Endodermal cell (in vitro differentiated cells): ENCODE measurements around the gene ZNF222. TPM values are rescaled to one million over a fixed set of nuclear protein-coding genes. Genes with fewer than 3 reads are reported as not detected.

Source experiments
- DNase-seq: peaks from one replicate; pipeline ENCODE4 v3.0.0-alpha.2; 2017
- H3K27ac ChIP-seq: 2 replicates; pipeline ENCODE4 v1.5.1; 2013; ENCODE audit warnings: mild to moderate bottlenecking, low read depth, low read length, moderate library complexity
- H3K27me3 ChIP-seq: 2 replicates; pipeline ENCODE4 v1.6.1; 2013; ENCODE audit warnings: mild to moderate bottlenecking, low read length, moderate library complexity; ENCODE audit not compliant: insufficient read depth, control insufficient read depth, poor library complexity, severe bottlenecking
- H3K36me3 ChIP-seq: 2 replicates; pipeline ENCODE4 v1.7.0; 2013; ENCODE audit warnings: mild to moderate bottlenecking, low read length, moderate library complexity; ENCODE audit not compliant: control insufficient read depth, insufficient read depth
- H3K4me1 ChIP-seq: one replicate; pipeline ENCODE4 v1.7.0; 2013; ENCODE audit warnings: low read length; ENCODE audit not compliant: control insufficient read depth, insufficient read depth
- H3K4me3 ChIP-seq: 2 replicates; pipeline ENCODE4 v1.5.1; 2013; ENCODE audit warnings: mild to moderate bottlenecking, low read length, moderate library complexity
- H3K9ac ChIP-seq: 2 replicates; pipeline ENCODE4 v1.6.1; 2013; ENCODE audit warnings: mild to moderate bottlenecking, low read length, moderate library complexity; ENCODE audit not compliant: poor library complexity, severe bottlenecking; ENCODE audit errors: extremely low read depth
- H3K9me3 ChIP-seq: 2 replicates; pipeline ENCODE4 v1.6.1; 2013; ENCODE audit warnings: mild to moderate bottlenecking, low read length, moderate library complexity; ENCODE audit not compliant: control insufficient read depth
- H3K27ac Mint-ChIP-seq: 2 replicates; pipeline ENCODE4 v1.8.0; 2020; ENCODE audit warnings: mixed read lengths
- H3K27me3 Mint-ChIP-seq: 2 replicates; pipeline ENCODE4 v1.8.0; 2021; ENCODE audit warnings: mild to moderate bottlenecking, mixed read lengths; ENCODE audit not compliant: insufficient read depth
- H3K36me3 Mint-ChIP-seq: 2 replicates; pipeline ENCODE4 v1.8.0; 2020; ENCODE audit warnings: low read depth, mixed read lengths
- H3K4me1 Mint-ChIP-seq: 2 replicates; pipeline ENCODE4 v1.8.0; 2020; ENCODE audit warnings: mixed read lengths
- H3K4me3 Mint-ChIP-seq: 2 replicates; pipeline ENCODE4 v1.8.0; 2020; ENCODE audit warnings: mild to moderate bottlenecking, moderate library complexity, mixed read lengths
- H3K9me3 Mint-ChIP-seq: 2 replicates; pipeline ENCODE4 v1.8.0; 2020; ENCODE audit warnings: mild to moderate bottlenecking, mixed read lengths
- WGBS, 2 experiments: methylation state at CpG; one replicate each; pipeline versions ENCODE4 v1.1.5 to v1.1.7; 2013; ENCODE audit warnings: missing lambda C conversion rate in 2 of 2, mixed read lengths in 1 of 2; ENCODE audit not compliant: insufficient coverage in 1 of 2, insufficient read length in 1 of 2; 5-methylcytosine and 5-hydroxymethylcytosine counted together
- total RNA-seq, 2 donors: library from RNA; stranded (reverse); fragmentation: NEBNext Ultra II Directional in 1 of 2; extraction: Animal tissue kit (Norgen Biotek cat#: 25700) in 1 of 2; gene quantifications; 2 replicates in 1 of 2; 3 replicates in 1 of 2; pipeline ENCODE4 v1.2.1, GENCODE V29; 2021
- TF ChIP-seq, protein P1 (sequence below): fragments of 200-600 bp; sonication (generic); conservative IDR thresholded peaks from 2 replicates; pipeline ENCODE4 v1.5.0; 2021; ENCODE audit warnings: antibody characterized with exemption, mild to moderate bottlenecking

The ZNF222 gene
- total RNA-seq, 2 donors from 2014 or later, result 5.0 to 6.0 TPM

DNA sequence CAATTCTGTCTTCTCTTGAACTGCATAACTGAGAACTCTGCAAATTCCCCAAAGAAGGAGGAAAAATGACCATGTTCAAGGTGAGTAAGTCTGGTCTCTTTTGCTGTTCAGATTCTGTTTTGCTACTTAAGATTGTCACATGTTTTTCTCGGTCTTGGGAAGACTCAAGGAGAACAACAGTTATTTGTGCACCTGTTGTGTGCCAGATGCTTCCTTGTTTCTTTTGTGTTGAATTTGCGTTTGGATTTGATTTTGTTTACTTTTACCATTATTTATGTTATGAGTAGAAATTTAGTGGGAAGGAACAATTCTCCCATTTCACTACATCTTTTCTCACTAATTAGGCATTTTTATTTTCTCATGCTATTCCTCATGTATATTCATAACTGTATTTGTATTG, 51.1 kb downstream of the ZNF222 start:
- no peak overlapping the region for H3K9ac ChIP-seq
- Mint-ChIP-seq H3K27ac (no peak overlapping the region), H3K36me3 (peaks cover 23% of the 10 kb centered on the region), H3K9me3 (peaks cover 5% of the 10 kb centered on the region), H3K4me3 (no peak overlapping the region), H3K27me3 (peaks cover 11% of the 10 kb centered on the region), H3K4me1 (no peaks in the 10 kb centered on the region)
- no peaks in the 10 kb centered on the region for H3K27me3 ChIP-seq
- no peak overlapping the region for H3K27ac ChIP-seq
- 94% methylated on average over 1 of the region's 2 CpGs; no CpG with 5 or more reads in 1 of the 2 experiments for WGBS, 2 experiments
- H3K4me3 ChIP-seq, result no peak overlapping the region
- H3K36me3 ChIP-seq, result peaks cover 5% of the 10 kb centered on the region
- no peak for DNase-seq
- TF ChIP-seq, protein P1, sequence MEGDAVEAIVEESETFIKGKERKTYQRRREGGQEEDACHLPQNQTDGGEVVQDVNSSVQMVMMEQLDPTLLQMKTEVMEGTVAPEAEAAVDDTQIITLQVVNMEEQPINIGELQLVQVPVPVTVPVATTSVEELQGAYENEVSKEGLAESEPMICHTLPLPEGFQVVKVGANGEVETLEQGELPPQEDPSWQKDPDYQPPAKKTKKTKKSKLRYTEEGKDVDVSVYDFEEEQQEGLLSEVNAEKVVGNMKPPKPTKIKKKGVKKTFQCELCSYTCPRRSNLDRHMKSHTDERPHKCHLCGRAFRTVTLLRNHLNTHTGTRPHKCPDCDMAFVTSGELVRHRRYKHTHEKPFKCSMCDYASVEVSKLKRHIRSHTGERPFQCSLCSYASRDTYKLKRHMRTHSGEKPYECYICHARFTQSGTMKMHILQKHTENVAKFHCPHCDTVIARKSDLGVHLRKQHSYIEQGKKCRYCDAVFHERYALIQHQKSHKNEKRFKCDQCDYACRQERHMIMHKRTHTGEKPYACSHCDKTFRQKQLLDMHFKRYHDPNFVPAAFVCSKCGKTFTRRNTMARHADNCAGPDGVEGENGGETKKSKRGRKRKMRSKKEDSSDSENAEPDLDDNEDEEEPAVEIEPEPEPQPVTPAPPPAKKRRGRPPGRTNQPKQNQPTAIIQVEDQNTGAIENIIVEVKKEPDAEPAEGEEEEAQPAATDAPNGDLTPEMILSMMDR, result no peak
- H3K4me1 ChIP-seq, result no peaks in the 10 kb centered on the region
- no peaks in the 10 kb centered on the region for H3K9me3 ChIP-seq

Other genes with a start within 250 kb of the ZNF222 start
- gene KCNN4, start 244.4 kb upstream of the ZNF222 start, total RNA-seq, result not detected
- gene LYPD5, start 222.9 kb upstream of the ZNF222 start, total RNA-seq, result under 1 TPM in 1 of 2 donors, not detected in 1; 0.11 TPM
- 10 to 100 TPM in 1 of 2 donors, 1 to 10 TPM in 1; 7.1 to 10.1 TPM for gene ZNF283, start 198.1 kb upstream of the ZNF222 start, total RNA-seq
- 1 to 10 TPM; 4.0 to 6.6 TPM for gene ZNF404, start 141.4 kb upstream of the ZNF222 start, total RNA-seq
- gene ZNF45, start 90.1 kb upstream of the ZNF222 start, total RNA-seq, result 10 to 100 TPM; 18.6 to 19.4 TPM
- 10 to 100 TPM; 11.5 to 11.8 TPM for gene ZNF221, start 74.2 kb upstream of the ZNF222 start, total RNA-seq
- 10 to 100 TPM in 1 of 2 donors, 1 to 10 TPM in 1; 9.7 to 12.7 TPM for gene ZNF155, start 41.2 kb upstream of the ZNF222 start, total RNA-seq
- gene ZNF230, start 22.4 kb upstream of the ZNF222 start, total RNA-seq, result 1 to 10 TPM; 3.8 to 5.7 TPM
- 1 to 10 TPM; 9.3 TPM for gene ZNF223, start 26.7 kb downstream of the ZNF222 start, total RNA-seq
- 1 to 10 TPM; 1.9 to 2.2 TPM for gene ZNF284, start 46.8 kb downstream of the ZNF222 start, total RNA-seq
- gene ZNF224, start 69.0 kb downstream of the ZNF222 start, total RNA-seq, result 10 to 100 TPM; 19.7 to 22.1 TPM
- gene ZNF225, start 88.0 kb downstream of the ZNF222 start, total RNA-seq, result 1 to 10 TPM; 6.4 to 7.4 TPM
- gene ZNF234, start 116.2 kb downstream of the ZNF222 start, total RNA-seq, result 10 to 100 TPM in 1 of 2 donors, 1 to 10 TPM in 1; 9.0 to 10.8 TPM
- gene ZNF226, start 139.7 kb downstream of the ZNF222 start, total RNA-seq, result 10 to 100 TPM; 21.0 to 28.0 TPM
- gene ZNF227, start 187.2 kb downstream of the ZNF222 start, total RNA-seq, result 10 to 100 TPM; 27.6 to 27.8 TPM
- gene ZNF233, start 234.5 kb downstream of the ZNF222 start, total RNA-seq, result 1 to 10 TPM in 1 of 2 donors, under 1 TPM in 1; 0.58 to 3.0 TPM